ENCODE measurements around the gene SMYD4. TPM values are rescaled to one million over a fixed set of nuclear protein-coding genes. Genes with fewer than 3 reads are reported as not detected.

Gene SMYD4
- total RNA-seq, 3 donors from 2014 or later (not counting 1 experiment from before 2014, with no cell fraction given): 20.3 to 37.8 (median 24.3) TPM

- no peaks in the 10 kb centered on the region for H3K27me3 Mint-ChIP-seq (ENCODE audit: low read depth in 2 of 2)
- DNase-seq: no peak
- Histone ChIP-seq H3K27me3 (ENCODE audit: control insufficient read depth, insufficient read depth, low read length) (no peaks in the 10 kb centered on the region), H3K36me3 (ENCODE audit: control insufficient read depth, insufficient read depth, low read length) (peaks cover 41% of the 10 kb centered on the region), H3K27ac (ENCODE audit: low read length) (no peak overlapping the region), H3K4me3 (ENCODE audit: low read length) (no peak overlapping the region), H3K9me3 (ENCODE audit: control insufficient read depth, insufficient read depth, low read length) (no peaks in the 10 kb centered on the region), H3K4me1 (ENCODE audit: control insufficient read depth, insufficient read depth, low read length) (peaks cover 29% of the 10 kb centered on the region)
- peaks cover 12 to 27% of the 10 kb centered on the region in 2 donors for H3K4me1 Mint-ChIP-seq
- H3K4me3 Mint-ChIP-seq: no peak overlapping the region
- 93% methylated on average over 40 of the region's 40 CpGs for WGBS (ENCODE audit: insufficient coverage)
- no peak for ATAC-seq
- intact Hi-C loops (cut with micrococcal nuclease): no loop called here
- H3K9me3 Mint-ChIP-seq: no peaks in the 10 kb centered on the region
- H3K36me3 Mint-ChIP-seq: no peaks in the 10 kb centered on the region
- H3K27ac Mint-ChIP-seq: no peak overlapping the region
- no peak for TF ChIP-seq CTCF (IDR thresholded peaks at IDR 0.05)
These were observed 99.1 kb downstream of the SMYD4 start for GRCh38 chr17:1730326-1731193.

DNA sequence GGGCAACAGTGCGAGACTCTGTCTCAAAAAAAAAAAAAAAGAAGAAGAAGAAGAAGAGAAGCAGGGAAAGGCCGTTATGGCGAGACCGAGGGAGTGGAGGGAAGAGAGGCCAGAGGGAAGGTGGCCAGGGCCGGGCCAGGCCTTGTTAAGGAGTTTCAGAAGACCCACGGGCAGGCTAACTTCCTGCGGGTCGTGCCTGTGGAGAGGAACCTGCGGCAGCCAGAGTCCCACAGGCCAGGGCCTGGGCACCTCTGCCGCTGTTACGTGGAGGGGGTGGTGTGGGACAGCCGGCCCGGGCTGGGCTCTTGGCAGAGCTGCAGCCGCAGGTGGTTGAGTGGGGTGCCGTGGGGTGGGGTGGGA lies 99.8 kb downstream of the SMYD4 start:
- Mint-ChIP-seq H3K27me3 (ENCODE audit: low read depth in 2 of 2) (no peaks in the 10 kb centered on the region), H3K4me1 (peaks cover 14 to 31% of the 10 kb centered on the region in 2 donors), H3K36me3 (no peaks in the 10 kb centered on the region), H3K4me3 (no peak overlapping the region), H3K27ac (no peak overlapping the region), H3K9me3 (no peaks in the 10 kb centered on the region)
- Histone ChIP-seq H3K9me3 (ENCODE audit: control insufficient read depth, insufficient read depth, low read length) (no peaks in the 10 kb centered on the region), H3K36me3 (ENCODE audit: control insufficient read depth, insufficient read depth, low read length) (peaks cover 39% of the 10 kb centered on the region), H3K27ac (ENCODE audit: low read length) (no peak overlapping the region), H3K4me3 (ENCODE audit: low read length) (no peak overlapping the region), H3K4me1 (ENCODE audit: control insufficient read depth, insufficient read depth, low read length) (peaks cover 35% of the 10 kb centered on the region), H3K27me3 (ENCODE audit: control insufficient read depth, insufficient read depth, low read length) (no peaks in the 10 kb centered on the region)
- DNase-seq (no peak), ATAC-seq (no peak)
- intact Hi-C loops (cut with micrococcal nuclease): no loop called here
- WGBS (ENCODE audit: insufficient coverage): 94% methylated on average over 15 of the region's 15 CpGs
- no peak for TF ChIP-seq CTCF (IDR thresholded peaks at IDR 0.05)

Other genes starting within 250 kb of the SMYD4 start
- 10 to 100 TPM; 24.5 to 36.0 (median 30.3) TPM for gene SLC43A2, start 201.1 kb downstream of the SMYD4 start, total RNA-seq
- 1 to 10 TPM in 2 of 3 donors, under 1 TPM in 1; 0.59 to 3.1 (median 1.0) TPM for gene SCARF1, start 184.2 kb downstream of the SMYD4 start, total RNA-seq
- 1 to 10 TPM; 2.3 to 5.1 (median 4.0) TPM for gene RILP, start 180.0 kb downstream of the SMYD4 start, total RNA-seq
- gene PRPF8, start 145.0 kb downstream of the SMYD4 start, total RNA-seq: 100 to 1,000 TPM; 475 to 508 (median 480) TPM
- gene TLCD2, start 119.5 kb downstream of the SMYD4 start, total RNA-seq: under 1 TPM; 0.18 to 0.28 (median 0.28) TPM
- gene WDR81, start 105.2 kb downstream of the SMYD4 start, total RNA-seq: 10 to 100 TPM; 40.8 to 54.2 (median 46.2) TPM
- gene SERPINF2, start 87.0 kb downstream of the SMYD4 start, total RNA-seq: under 1 TPM; 0.47 to 0.84 (median 0.48) TPM
- 1 to 10 TPM in 2 of 3 donors, not detected in 1; 1.0 to 2.1 TPM for gene SERPINF1, start 67.8 kb downstream of the SMYD4 start, total RNA-seq
- gene RPA1, start 103 bp upstream of the SMYD4 start, total RNA-seq: 100 to 1,000 TPM in 1 of 3 donors, 10 to 100 TPM in 2; 70.9 to 101 (median 98.9) TPM
- under 1 TPM in 2 of 3 donors, not detected in 1; 0.15 to 0.23 TPM for gene RTN4RL1, start 195.4 kb upstream of the SMYD4 start, total RNA-seq
- 10 to 100 TPM; 60.2 to 65.2 (median 63.2) TPM for gene DPH1, start 200.3 kb upstream of the SMYD4 start, total RNA-seq
- gene OVCA2, start 212.1 kb upstream of the SMYD4 start, total RNA-seq: 10 to 100 TPM; 27.9 to 33.8 (median 28.5) TPM
- gene HIC1, start 225.2 kb upstream of the SMYD4 start, total RNA-seq: 10 to 100 TPM; 19.2 to 26.4 (median 20.7) TPM